Measurements from ENCODE around the gene ELOVL3. TPM values are rescaled to one million over a fixed set of nuclear protein-coding genes. Genes with fewer than 3 reads are reported as not detected.

The ELOVL3 gene
- not detected for polyA plus RNA-seq (2012; ENCODE audit: insufficient read length, low read depth)

GRCh38 chr10:102225646-102226541 is at the start of gene ELOVL3:
TSS of gene ELOVL3 (plus strand) at chr10:102226299. CDS start at chr10:102226549, 250 bp downstream.
- TF ChIP-seq SIN3A (IDR thresholded peaks at IDR 0.05; ENCODE audit: borderline replicate concordance, insufficient read depth, low read length): no peak
- no peak for TF ChIP-seq TAF1 (IDR thresholded peaks at IDR 0.05; ENCODE audit: borderline replicate concordance, insufficient read depth, low read length)
- TF ChIP-seq FOXP2 (optimal IDR thresholded peaks at IDR 0.05; ENCODE audit: borderline replicate concordance, extremely low read depth, extremely low read length, insufficient read depth): no peak

GRCh38 chr10:102184606-102185005 is 41.5 kb upstream of the ELOVL3 start:
- TF ChIP-seq REST (IDR thresholded peaks at IDR 0.05; ENCODE audit: insufficient read depth in 1 of 2, low read depth in 2 of 2, low read length in 2 of 2) (no peak), TAF1 (IDR thresholded peaks at IDR 0.05; ENCODE audit: borderline replicate concordance, insufficient read depth, low read length) (no peak), SIN3A (IDR thresholded peaks at IDR 0.05; ENCODE audit: borderline replicate concordance, insufficient read depth, low read length) (no peak), POLR2AphosphoS5 (IDR thresholded peaks at IDR 0.05; ENCODE audit: low read depth, low read length) (no peak), FOXP2 (optimal IDR thresholded peaks at IDR 0.05; ENCODE audit: borderline replicate concordance, extremely low read depth, extremely low read length, insufficient read depth) (no peak)

GRCh38 chr10:102185272-102185671 is 40.8 kb upstream of the ELOVL3 start:
- no peak for TF ChIP-seq FOXP2 (optimal IDR thresholded peaks at IDR 0.05; ENCODE audit: borderline replicate concordance, extremely low read depth, extremely low read length, insufficient read depth)
- TF ChIP-seq SIN3A (IDR thresholded peaks at IDR 0.05; ENCODE audit: borderline replicate concordance, insufficient read depth, low read length): no peak
- no peak for TF ChIP-seq REST (IDR thresholded peaks at IDR 0.05; ENCODE audit: insufficient read depth in 1 of 2, low read depth in 2 of 2, low read length in 2 of 2)
- no peak for TF ChIP-seq TAF1 (IDR thresholded peaks at IDR 0.05; ENCODE audit: borderline replicate concordance, insufficient read depth, low read length)
- no peak for TF ChIP-seq POLR2AphosphoS5 (IDR thresholded peaks at IDR 0.05; ENCODE audit: low read depth, low read length)

GRCh38 chr10:102185811-102186527 is 40.1 kb upstream of the ELOVL3 start:
- no peak for TF ChIP-seq SIN3A (IDR thresholded peaks at IDR 0.05; ENCODE audit: borderline replicate concordance, insufficient read depth, low read length)
- TF ChIP-seq FOXP2 (optimal IDR thresholded peaks at IDR 0.05; ENCODE audit: borderline replicate concordance, extremely low read depth, extremely low read length, insufficient read depth): no peak
- TF ChIP-seq REST (IDR thresholded peaks at IDR 0.05; ENCODE audit: insufficient read depth in 1 of 2, low read depth in 2 of 2, low read length in 2 of 2): no peak
- no peak for TF ChIP-seq POLR2AphosphoS5 (IDR thresholded peaks at IDR 0.05; ENCODE audit: low read depth, low read length)
- no peak for TF ChIP-seq TAF1 (IDR thresholded peaks at IDR 0.05; ENCODE audit: borderline replicate concordance, insufficient read depth, low read length)

- TF ChIP-seq POLR2AphosphoS5 (IDR thresholded peaks at IDR 0.05; ENCODE audit: low read depth, low read length) (no peak), SIN3A (IDR thresholded peaks at IDR 0.05; ENCODE audit: borderline replicate concordance, insufficient read depth, low read length) (no peak), TAF1 (IDR thresholded peaks at IDR 0.05; ENCODE audit: borderline replicate concordance, insufficient read depth, low read length) (no peak), FOXP2 (optimal IDR thresholded peaks at IDR 0.05; ENCODE audit: borderline replicate concordance, extremely low read depth, extremely low read length, insufficient read depth) (no peak), REST (IDR thresholded peaks at IDR 0.05; ENCODE audit: insufficient read depth in 1 of 2, low read depth in 2 of 2, low read length in 2 of 2) (no peak)
Observed at GRCh38 chr10:102188298-102188940, 37.7 kb upstream of the ELOVL3 start.
